22Rv1 (cell line): ENCODE measurements around the gene SUGCT.

Source experiments
- CTCF ChIP-seq: fragments of 450-650 bp; IDR thresholded peaks from 2 replicates; pipeline ENCODE4 v1.5.1; 2017; ENCODE audit warnings: mild to moderate bottlenecking
- ZFX ChIP-seq: fragments of 450-650 bp; IDR thresholded peaks from 2 replicates; pipeline ENCODE4 v1.6.1; 2017; ENCODE audit warnings: antibody characterized with exemption, borderline replicate concordance

- TF ChIP-seq CTCF: no peak
- no peak for TF ChIP-seq ZFX
Measured at GRCh38 chr7:40586197-40586596, 451.4 kb downstream of the SUGCT start.
